ENCODE results near the gene TMEM61. TPM values are rescaled to one million over a fixed set of nuclear protein-coding genes. Genes with fewer than 3 reads are reported as not detected.

Gene TMEM61
- total RNA-seq, 2 donors from 2014 or later: not detected

DNA sequence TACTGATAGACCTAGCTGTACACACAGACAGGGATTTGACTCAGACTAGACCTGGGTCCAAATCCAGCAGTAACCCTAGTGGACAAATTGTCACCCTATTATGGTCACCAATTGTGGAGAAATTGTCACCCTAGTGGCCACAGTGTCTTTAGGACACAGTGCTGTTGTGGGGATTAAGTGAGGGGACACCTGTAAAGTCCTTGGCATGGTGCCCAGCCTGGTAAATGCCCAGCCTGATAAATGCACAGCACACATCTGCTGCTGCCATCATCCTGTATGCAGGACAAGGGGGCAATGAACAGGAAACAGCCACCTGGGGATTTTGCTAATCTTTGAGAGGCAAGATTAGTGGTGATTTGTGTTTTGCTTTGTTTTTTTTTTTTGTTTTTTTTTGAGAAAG is 2.3 kb downstream of the TMEM61 start:
- Mint-ChIP-seq H3K4me1 (peaks cover 6% of the 10 kb centered on the region), H3K27ac (no peak overlapping the region), H3K27me3 (peaks cover 51% of the 10 kb centered on the region), H3K36me3 (ENCODE audit: low read depth) (peaks cover 4% of the 10 kb centered on the region), H3K4me3 (no peak overlapping the region)
- DNase-seq (no peak), ATAC-seq (no peak)
- no peaks in the 10 kb centered on the region for H3K9me3 ChIP-seq (ENCODE audit: control insufficient read depth, low read length, poor library complexity, severe bottlenecking)

DNA sequence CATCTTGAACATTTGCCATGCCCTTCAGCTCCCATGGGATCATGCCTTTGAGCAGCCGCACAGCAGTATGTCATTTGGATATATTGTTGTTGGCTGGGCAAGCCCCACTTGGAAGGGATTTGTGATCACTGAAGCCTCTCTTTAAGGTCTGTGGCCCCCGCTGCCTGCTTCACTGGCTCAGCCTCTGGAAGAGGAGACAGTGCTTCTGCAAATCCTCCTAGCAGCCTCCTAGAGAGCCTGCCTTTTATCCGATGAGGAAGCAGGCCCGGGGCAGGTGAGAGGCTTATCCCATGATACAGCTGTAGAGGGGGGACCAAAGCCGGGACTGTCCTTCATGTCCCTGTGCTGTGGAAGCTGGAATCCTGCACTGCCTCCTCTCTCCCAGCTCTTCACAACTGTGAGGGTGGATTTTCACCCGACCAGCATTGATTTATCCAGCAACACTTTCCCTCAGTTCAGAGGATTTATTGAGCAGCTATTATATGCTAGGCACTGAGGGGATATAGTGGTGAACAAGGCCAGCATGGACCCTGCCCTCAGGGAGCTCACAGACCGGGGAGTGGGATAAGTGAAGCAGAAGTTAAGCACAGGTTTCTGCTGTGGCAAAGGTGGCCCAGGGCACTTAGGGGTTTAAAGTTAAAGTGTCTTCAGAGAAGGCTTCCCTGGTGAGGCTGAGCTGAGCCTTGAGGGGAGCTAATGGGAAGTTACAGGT is 3.9 kb downstream of the TMEM61 start:
- Mint-ChIP-seq H3K4me3 (no peak overlapping the region), H3K36me3 (ENCODE audit: low read depth) (no peaks in the 10 kb centered on the region), H3K27ac (no peak overlapping the region), H3K4me1 (peaks cover 3% of the 10 kb centered on the region), H3K27me3 (peaks cover 43% of the 10 kb centered on the region)
- no peaks in the 10 kb centered on the region for H3K9me3 ChIP-seq (ENCODE audit: control insufficient read depth, low read length, poor library complexity, severe bottlenecking)
- DNase-seq: no peak
- ATAC-seq: no peak

DNA sequence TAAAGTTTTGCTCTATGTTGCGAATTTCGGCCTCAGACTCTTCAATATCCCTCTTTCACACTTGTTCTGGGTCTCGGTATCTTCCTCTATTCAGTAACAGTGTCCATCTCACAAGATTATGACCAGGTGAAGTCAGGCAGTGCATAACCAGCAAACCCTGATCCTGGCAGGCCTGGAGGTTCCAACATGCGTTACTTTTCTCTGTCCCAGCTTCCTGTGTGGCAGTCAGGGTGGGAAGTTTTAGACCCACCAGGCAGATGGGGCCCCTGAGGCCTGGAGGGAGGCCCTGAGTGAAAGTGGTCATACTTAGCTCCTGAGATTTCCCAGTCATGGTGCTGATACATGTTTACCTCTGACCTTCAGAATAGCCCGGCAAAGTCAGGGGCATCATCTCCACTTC is 5.1 kb downstream of the TMEM61 start:
- no peaks in the 10 kb centered on the region for H3K36me3 Mint-ChIP-seq (ENCODE audit: low read depth)
- H3K9me3 ChIP-seq (ENCODE audit: control insufficient read depth, low read length, poor library complexity, severe bottlenecking): no peaks in the 10 kb centered on the region
- peaks cover 34% of the 10 kb centered on the region for H3K27me3 Mint-ChIP-seq
- no peak overlapping the region for H3K27ac Mint-ChIP-seq
- peaks cover 3% of the 10 kb centered on the region for H3K4me1 Mint-ChIP-seq
- no peak for DNase-seq
- ATAC-seq: no peak
- no peak overlapping the region for H3K4me3 Mint-ChIP-seq

DNA sequence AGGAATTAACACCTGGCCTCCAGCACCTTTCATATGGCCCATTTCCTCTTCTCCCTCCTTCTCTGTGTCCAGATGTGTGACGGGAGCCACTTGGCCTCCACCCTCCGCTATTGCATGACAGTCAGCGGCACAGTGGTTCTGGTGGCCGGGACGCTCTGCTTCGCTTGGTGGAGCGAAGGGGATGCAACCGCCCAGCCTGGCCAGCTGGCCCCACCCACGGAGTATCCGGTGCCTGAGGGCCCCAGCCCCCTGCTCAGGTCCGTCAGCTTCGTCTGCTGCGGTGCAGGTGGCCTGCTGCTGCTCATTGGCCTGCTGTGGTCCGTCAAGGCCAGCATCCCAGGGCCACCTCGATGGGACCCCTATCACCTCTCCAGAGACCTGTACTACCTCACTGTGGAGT is 5.6 kb downstream of the TMEM61 start:
- H3K4me3 Mint-ChIP-seq: no peak overlapping the region
- ATAC-seq (no peak), DNase-seq (no peak)
- H3K27ac Mint-ChIP-seq: no peak overlapping the region
- H3K4me1 Mint-ChIP-seq: peaks cover 2% of the 10 kb centered on the region
- no peaks in the 10 kb centered on the region for H3K9me3 ChIP-seq (ENCODE audit: control insufficient read depth, low read length, poor library complexity, severe bottlenecking)
- peaks cover 32% of the 10 kb centered on the region for H3K27me3 Mint-ChIP-seq
- H3K36me3 Mint-ChIP-seq (ENCODE audit: low read depth): no peaks in the 10 kb centered on the region

DNA sequence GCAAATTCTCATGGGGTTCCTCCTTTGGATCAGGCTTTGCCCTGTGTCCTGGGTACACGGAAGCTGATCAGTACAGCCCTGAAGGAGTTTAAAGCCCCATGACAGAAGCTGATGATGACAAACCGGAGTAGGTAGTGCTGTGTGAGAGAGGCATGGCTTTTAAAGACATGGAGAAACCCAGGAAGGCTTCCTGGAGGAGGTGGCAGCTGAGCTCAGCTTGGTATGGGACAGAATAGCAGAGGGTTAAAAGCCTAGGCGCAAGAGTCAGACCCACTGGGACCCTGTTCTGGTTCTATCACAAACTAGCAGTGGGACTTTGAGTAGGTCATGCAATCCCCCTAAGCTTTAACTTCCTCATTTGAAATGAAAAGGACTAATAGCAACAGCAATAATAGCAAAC is 6.1 kb downstream of the TMEM61 start:
- H3K9me3 ChIP-seq (ENCODE audit: control insufficient read depth, low read length, poor library complexity, severe bottlenecking): no peaks in the 10 kb centered on the region
- H3K27ac Mint-ChIP-seq: no peak overlapping the region
- DNase-seq: no peak
- no peaks in the 10 kb centered on the region for H3K4me1 Mint-ChIP-seq
- H3K36me3 Mint-ChIP-seq (ENCODE audit: low read depth): no peaks in the 10 kb centered on the region
- H3K27me3 Mint-ChIP-seq: peaks cover 27% of the 10 kb centered on the region
- no peak for ATAC-seq
- H3K4me3 Mint-ChIP-seq: no peak overlapping the region

DNA sequence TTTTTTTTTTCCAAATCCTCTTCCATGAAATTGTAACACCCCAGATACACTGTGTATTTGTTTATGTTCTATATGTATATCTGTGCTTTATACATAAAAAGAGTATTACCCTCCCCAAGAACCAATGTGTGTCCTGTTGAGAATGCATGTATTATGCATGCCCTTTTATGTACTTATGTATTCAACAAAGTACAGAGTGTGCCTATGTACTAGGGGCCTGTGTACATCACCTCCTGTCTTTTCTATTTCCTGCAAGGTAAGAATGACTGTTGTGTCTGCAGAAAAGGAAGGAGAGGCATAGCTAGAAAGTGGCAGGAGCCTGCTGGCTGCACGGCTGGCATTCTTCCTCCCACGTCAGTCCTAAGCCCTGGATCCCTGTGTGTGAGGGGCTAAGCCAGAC is 7.0 kb downstream of the TMEM61 start:
- H3K36me3 Mint-ChIP-seq (ENCODE audit: low read depth): no peaks in the 10 kb centered on the region
- ATAC-seq (no peak), DNase-seq (no peak)
- H3K4me1 Mint-ChIP-seq: no peaks in the 10 kb centered on the region
- H3K9me3 ChIP-seq (ENCODE audit: control insufficient read depth, low read length, poor library complexity, severe bottlenecking): no peaks in the 10 kb centered on the region
- H3K4me3 Mint-ChIP-seq: no peak overlapping the region
- H3K27ac Mint-ChIP-seq: no peak overlapping the region
- H3K27me3 Mint-ChIP-seq: peaks cover 20% of the 10 kb centered on the region

DNA sequence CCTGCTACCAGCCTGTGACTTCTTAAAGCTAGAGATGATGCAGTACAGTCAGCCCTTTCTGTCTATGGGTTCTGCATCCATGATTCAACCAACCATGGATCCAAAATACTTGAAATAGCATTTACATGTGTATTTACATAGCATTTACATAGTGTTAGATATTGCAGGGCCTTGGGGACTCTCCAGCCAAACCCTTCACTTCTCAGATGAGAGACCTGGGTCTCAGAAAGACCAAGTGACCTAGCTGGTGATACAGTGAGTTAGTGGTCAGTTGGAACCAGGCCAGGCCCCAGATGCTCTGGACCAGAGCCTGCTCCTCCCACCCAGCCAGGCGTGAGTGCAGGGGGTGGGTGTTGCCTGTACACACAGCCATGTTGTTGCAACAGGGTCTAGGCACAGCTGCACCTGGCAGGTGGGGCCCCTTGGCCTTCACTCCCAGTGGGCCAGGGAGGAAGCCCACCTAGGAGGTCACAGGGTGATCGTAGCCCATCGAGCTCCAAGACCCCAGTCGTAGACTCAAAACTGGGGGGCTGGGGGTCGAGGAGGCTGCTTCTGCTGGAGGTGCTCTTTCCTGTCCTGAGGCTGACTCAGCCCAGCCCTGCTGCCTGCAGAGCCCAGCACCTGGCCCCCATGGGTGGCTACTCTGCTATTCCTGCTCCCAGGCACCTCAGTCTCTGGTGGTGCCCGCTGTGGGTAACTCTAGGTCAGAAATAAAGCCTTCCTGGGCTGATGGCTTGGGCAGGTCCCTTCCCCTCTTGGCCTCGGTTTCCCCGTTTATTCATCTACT is 7.7 kb downstream of the TMEM61 start:
- Mint-ChIP-seq H3K4me3 (no peak overlapping the region), H3K4me1 (no peaks in the 10 kb centered on the region), H3K27ac (no peak overlapping the region), H3K36me3 (ENCODE audit: low read depth) (no peaks in the 10 kb centered on the region), H3K27me3 (peaks cover 17% of the 10 kb centered on the region)
- no peak for ATAC-seq
- no peaks in the 10 kb centered on the region for H3K9me3 ChIP-seq (ENCODE audit: control insufficient read depth, low read length, poor library complexity, severe bottlenecking)
- DNase-seq: no peak

DNA sequence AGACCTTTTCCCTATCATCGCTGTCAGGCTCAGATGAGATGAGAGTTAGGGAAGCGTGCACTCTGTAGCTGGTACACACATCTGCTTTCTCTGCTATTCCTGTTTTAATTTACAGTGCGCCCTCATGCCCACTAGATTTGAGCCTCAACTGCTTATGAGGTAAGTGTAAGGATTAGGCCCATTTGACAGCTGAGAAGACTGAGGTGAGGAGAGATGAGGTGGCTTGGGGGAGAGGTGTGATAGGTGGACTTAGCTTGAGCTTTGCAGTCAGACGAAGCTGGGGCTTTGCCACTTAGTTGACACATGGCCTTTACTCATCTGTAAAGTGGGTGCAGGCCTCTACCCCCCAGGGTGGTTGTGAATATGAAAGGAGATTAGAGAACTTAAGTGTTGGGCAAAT is 8.5 kb downstream of the TMEM61 start:
- Mint-ChIP-seq H3K4me3 (no peak overlapping the region), H3K27ac (no peak overlapping the region), H3K36me3 (ENCODE audit: low read depth) (no peaks in the 10 kb centered on the region), H3K27me3 (peaks cover 11% of the 10 kb centered on the region), H3K4me1 (peaks cover under 1% of the 10 kb centered on the region)
- no peaks in the 10 kb centered on the region for H3K9me3 ChIP-seq (ENCODE audit: control insufficient read depth, low read length, poor library complexity, severe bottlenecking)
- DNase-seq: no peak
- ATAC-seq: no peak

DNA sequence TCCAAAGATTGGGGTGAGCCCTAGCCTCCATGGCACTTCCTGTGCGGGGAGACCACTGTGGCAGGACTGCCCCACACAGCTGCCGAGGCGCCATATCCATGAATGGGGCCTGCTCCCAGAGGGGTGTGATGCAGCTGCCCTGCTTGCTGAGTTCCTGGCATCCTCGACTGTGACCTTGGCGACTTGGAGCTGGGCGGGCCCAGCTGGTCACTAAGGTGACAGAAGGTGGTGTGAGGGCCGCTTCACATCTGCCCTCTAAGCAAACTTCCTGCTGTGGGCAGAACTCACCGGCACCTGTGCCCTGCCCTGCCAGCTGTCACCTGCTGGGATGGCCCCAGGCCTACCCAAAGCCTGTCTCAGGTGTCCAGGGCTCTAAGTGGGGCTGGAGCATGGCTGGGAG is 9.0 kb downstream of the TMEM61 start:
- ATAC-seq: no peak
- Mint-ChIP-seq H3K36me3 (ENCODE audit: low read depth) (no peaks in the 10 kb centered on the region), H3K4me1 (peaks cover 3% of the 10 kb centered on the region)

DNA sequence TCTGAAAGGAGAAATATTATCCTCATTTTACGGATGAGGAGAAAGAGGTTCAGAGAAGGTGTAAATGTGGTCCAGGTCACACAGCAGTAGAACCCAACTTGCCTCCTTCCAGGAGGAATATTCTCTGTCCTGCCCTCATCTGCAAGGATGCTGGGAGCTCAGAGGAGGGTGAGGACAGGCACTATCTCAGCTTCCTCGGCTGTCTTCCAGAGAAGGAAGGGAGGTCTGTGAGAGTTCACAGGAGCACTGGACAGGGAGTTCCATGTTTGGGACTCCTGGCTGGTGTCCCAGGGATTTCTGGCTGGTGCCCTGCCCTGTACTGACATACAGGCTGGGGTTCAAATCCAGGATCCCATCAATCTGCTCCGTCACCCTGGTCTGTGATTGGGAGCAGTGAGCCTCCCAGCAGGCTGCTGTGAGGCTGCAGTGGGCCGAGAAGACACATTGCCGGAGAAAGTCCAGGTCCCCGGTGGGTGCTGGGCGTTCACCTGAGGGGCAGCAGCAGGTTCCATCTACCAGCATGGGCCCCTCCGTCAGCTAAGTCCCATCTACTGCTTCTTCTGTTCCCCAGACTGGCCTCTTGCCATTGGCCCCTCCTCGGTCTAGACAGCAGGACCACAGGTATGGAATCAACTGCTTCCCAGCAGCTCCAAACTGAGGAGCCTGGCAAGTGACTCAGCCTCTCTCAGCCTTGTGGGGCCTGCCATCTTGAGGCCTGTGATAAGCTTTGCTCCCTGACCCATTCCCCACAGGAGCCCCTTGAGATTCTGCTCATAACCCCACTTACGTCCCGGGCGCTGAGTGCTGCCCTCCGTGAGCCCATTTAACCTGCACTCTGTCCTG is 9.8 kb downstream of the TMEM61 start:
- Mint-ChIP-seq H3K4me1 (peaks cover 6% of the 10 kb centered on the region), H3K4me3 (no peak overlapping the region), H3K27me3 (peaks cover 8% of the 10 kb centered on the region), H3K27ac (peak overlapping the region; percentile 27), H3K36me3 (ENCODE audit: low read depth) (no peaks in the 10 kb centered on the region)
- ATAC-seq (no peak), DNase-seq (no peak)
- H3K9me3 ChIP-seq (ENCODE audit: control insufficient read depth, low read length, poor library complexity, severe bottlenecking): no peaks in the 10 kb centered on the region

More for the DNA sequence above, 9.0 kb downstream of the TMEM61 start:
- Mint-ChIP-seq H3K4me3 (no peak overlapping the region), H3K27ac (peak overlapping the region; percentile 27), H3K27me3 (peaks cover 8% of the 10 kb centered on the region)
- no peak for DNase-seq
- no peaks in the 10 kb centered on the region for H3K9me3 ChIP-seq (ENCODE audit: control insufficient read depth, low read length, poor library complexity, severe bottlenecking)

DNA sequence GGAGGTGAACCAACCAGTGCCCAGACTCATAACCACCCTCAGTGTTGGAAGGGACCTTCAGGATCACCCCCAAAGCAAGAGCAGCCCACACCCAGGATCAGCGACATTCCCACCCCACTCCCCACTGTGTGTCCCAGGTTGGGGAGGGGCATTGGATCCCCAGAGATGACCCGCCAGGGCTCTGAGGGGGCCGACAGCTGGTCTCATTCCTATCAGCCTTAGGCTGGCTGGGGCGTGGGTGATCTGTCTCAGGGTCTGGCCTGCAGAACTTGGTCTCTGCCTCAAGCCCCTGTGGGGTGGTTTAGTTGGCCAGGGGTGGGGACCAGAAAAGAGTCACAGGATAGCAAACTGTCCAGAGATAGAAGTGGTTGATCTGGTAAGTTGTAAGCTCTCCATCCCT is 10.5 kb downstream of the TMEM61 start:
- Mint-ChIP-seq H3K4me3 (no peak overlapping the region), H3K27ac (peak overlapping the region; percentile 24), H3K36me3 (ENCODE audit: low read depth) (no peaks in the 10 kb centered on the region), H3K4me1 (peaks cover 13% of the 10 kb centered on the region), H3K27me3 (peaks cover 3% of the 10 kb centered on the region)
- ATAC-seq (no peak), DNase-seq (no peak)
- H3K9me3 ChIP-seq (ENCODE audit: control insufficient read depth, low read length, poor library complexity, severe bottlenecking): no peaks in the 10 kb centered on the region

DNA sequence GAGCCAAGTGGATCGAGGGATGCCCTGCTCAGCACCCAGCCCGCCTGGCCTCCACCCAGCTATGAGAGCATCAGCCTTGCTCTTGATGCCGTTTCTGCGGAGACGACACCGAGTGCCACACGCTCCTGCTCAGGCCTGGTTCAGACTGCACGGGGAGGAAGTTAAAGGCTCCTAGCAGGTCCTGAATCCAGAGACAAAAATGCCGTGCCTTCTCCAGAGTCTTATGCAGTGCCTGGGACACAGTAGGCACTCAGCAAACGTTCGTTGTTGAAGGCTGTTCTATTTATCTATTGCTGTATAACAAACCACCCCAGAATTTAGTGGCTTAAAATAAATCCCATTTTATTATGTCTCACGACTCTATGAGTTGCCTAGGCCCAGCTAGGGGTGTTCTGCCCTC is 11.5 kb downstream of the TMEM61 start:
- no peak overlapping the region for H3K4me3 Mint-ChIP-seq
- H3K9me3 ChIP-seq (ENCODE audit: control insufficient read depth, low read length, poor library complexity, severe bottlenecking): no peaks in the 10 kb centered on the region
- H3K4me1 Mint-ChIP-seq: peaks cover 20% of the 10 kb centered on the region
- no peaks in the 10 kb centered on the region for H3K27me3 Mint-ChIP-seq
- H3K27ac Mint-ChIP-seq: no peak overlapping the region
- ATAC-seq: no peak
- no peak for DNase-seq
- H3K36me3 Mint-ChIP-seq (ENCODE audit: low read depth): no peaks in the 10 kb centered on the region

DNA sequence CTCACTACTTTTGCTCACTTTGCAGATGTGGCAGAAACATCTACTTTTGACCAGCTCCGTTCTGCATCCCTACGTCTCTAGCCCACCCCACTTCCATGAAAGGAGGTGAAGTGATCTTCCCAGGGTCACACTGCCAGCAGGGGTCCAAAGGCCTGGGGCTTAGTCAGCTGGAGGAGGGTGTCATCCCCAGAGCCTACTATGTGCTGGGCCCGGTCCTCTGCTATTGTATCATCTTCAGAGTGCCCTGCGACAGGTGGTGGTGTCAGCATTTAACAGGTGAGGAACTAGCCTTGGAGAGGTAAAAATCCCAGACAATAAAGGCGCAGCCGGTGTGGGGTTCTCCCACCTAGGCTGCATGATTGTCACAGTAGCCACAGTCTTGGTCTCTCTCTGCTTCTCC is 12.7 kb downstream of the TMEM61 start:
- DNase-seq: no peak
- H3K27me3 Mint-ChIP-seq: peaks cover 7% of the 10 kb centered on the region
- no peak for ATAC-seq
- H3K4me3 Mint-ChIP-seq: no peak overlapping the region
- H3K27ac Mint-ChIP-seq: no peak overlapping the region
- H3K36me3 Mint-ChIP-seq (ENCODE audit: low read depth): no peaks in the 10 kb centered on the region
- peaks cover 20% of the 10 kb centered on the region for H3K4me1 Mint-ChIP-seq
- no peaks in the 10 kb centered on the region for H3K9me3 ChIP-seq (ENCODE audit: control insufficient read depth, low read length, poor library complexity, severe bottlenecking)

Data from T-helper 17 cell (primary cell).